Right lobe of liver (tissue), 4 donors: Measurements from ENCODE around the gene MPST.

Experiments used
- CTCF ChIP-seq, 4 donors: fragments of 200-600 bp in 3 of 4; fragments of 450-650 bp in 1 of 4; IDR thresholded peaks; one replicate each; pipeline versions ENCODE4 v1.5.1 to v1.8.0; 2016 to 2022; ENCODE audit warnings: antibody characterized with exemption in 4 of 4, mild to moderate bottlenecking in 2 of 4
- POLR2A ChIP-seq: fragments of 450-650 bp; IDR thresholded peaks from one replicate; pipeline ENCODE4 v1.6.1; 2017; ENCODE audit warnings: antibody characterized with exemption, mild to moderate bottlenecking
- donor health status: DM: no; HTN: no; CAD: no.
- donor health status: DM: no; HTN: no; CAD: no.
- donor health status: DM: no; HTN: yes; CAD: no.

GRCh38 chr22:36985211-36985889 is 34.2 kb upstream of the MPST start:
- TF ChIP-seq CTCF (IDR thresholded peaks at IDR 0.05) (no peak), POLR2A (no peak)
